Measurements from ENCODE around the gene NAA38. TPM values are rescaled to one million over a fixed set of nuclear protein-coding genes. Genes with fewer than 3 reads are reported as not detected.
"Not testable (repeated sequence)": the region's sequence is repeated elsewhere in the genome, so short reads cannot be mapped to it uniquely, and the experiment has no call there.

Gene NAA38
- total RNA-seq, 1 donor, result 29.7 TPM

DNA sequence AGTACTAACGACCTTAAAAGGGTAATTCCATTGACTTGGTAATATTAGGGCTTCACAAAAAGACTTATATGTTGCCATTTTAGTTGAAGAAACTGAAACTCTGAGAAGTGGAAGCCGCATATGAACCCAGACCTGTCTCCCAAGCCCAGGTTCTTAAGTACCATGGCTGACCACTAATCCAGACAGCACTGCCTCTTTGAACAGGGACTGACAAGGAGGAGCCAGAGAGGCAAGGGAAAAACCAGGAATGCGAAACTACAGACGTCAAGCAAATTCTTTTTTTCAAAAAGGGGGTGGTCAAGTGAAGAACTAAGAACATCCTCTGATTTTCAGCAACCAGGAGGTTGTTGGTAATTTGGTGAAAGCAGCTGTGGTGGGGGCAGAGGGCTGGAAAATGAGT lies 15.7 kb upstream of the NAA38 start:
- TF ChIP-seq, protein P1, sequence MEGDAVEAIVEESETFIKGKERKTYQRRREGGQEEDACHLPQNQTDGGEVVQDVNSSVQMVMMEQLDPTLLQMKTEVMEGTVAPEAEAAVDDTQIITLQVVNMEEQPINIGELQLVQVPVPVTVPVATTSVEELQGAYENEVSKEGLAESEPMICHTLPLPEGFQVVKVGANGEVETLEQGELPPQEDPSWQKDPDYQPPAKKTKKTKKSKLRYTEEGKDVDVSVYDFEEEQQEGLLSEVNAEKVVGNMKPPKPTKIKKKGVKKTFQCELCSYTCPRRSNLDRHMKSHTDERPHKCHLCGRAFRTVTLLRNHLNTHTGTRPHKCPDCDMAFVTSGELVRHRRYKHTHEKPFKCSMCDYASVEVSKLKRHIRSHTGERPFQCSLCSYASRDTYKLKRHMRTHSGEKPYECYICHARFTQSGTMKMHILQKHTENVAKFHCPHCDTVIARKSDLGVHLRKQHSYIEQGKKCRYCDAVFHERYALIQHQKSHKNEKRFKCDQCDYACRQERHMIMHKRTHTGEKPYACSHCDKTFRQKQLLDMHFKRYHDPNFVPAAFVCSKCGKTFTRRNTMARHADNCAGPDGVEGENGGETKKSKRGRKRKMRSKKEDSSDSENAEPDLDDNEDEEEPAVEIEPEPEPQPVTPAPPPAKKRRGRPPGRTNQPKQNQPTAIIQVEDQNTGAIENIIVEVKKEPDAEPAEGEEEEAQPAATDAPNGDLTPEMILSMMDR (IDR thresholded peaks at IDR 0.05; ENCODE audit: extremely low read depth, low read depth, low read length), result no peak

GRCh38 chr17:7867881-7868329 lies 10.5 kb upstream of the NAA38 start:
- Histone ChIP-seq H3K9me3 (ENCODE audit: low read depth, low read length) (no peaks in the 10 kb centered on the region), H3K79me2 (ENCODE audit: insufficient read depth, low read length) (peaks cover 6% of the 10 kb centered on the region), H4K20me1 (ENCODE audit: insufficient read depth, low read length) (peaks cover under 1% of the 10 kb centered on the region), H3K4me2 (ENCODE audit: insufficient read depth, low read length) (no peak overlapping the region), H3K4me1 (ENCODE audit: insufficient read depth, low read length) (no peaks in the 10 kb centered on the region), H3K27me3 (ENCODE audit: insufficient read depth, low read length) (no peaks in the 10 kb centered on the region), H3K4me3 (ENCODE audit: insufficient read depth, low read length) (no peak overlapping the region), H2AFZ (ENCODE audit: low read length) (no peak overlapping the region), H3K36me3 (ENCODE audit: insufficient read depth, low read length) (peaks cover 8% of the 10 kb centered on the region), H3K27ac (ENCODE audit: low read depth, low read length) (no peak overlapping the region)
- TF ChIP-seq, protein P1 (IDR thresholded peaks at IDR 0.05; ENCODE audit: extremely low read depth, low read depth, low read length), result no peak
- no peak for DNase-seq (ENCODE audit: insufficient read length, low spot score, missing footprints)

More for the DNA sequence above, 15.7 kb upstream of the NAA38 start:
- no peak overlapping the region for H3K4me3 ChIP-seq (ENCODE audit: insufficient read depth, low read length)
- no peaks in the 10 kb centered on the region for H3K4me1 ChIP-seq (ENCODE audit: insufficient read depth, low read length)
- H3K27ac ChIP-seq (ENCODE audit: low read depth, low read length), result no peak overlapping the region
- no peak for DNase-seq (ENCODE audit: insufficient read length, low spot score, missing footprints)
- no peaks in the 10 kb centered on the region for H3K79me2 ChIP-seq (ENCODE audit: insufficient read depth, low read length)
- no peaks in the 10 kb centered on the region for H3K27me3 ChIP-seq (ENCODE audit: insufficient read depth, low read length)
- no peak overlapping the region for H3K4me2 ChIP-seq (ENCODE audit: insufficient read depth, low read length)
- H2AFZ ChIP-seq (ENCODE audit: low read length), result no peak overlapping the region
- no peaks in the 10 kb centered on the region for H4K20me1 ChIP-seq (ENCODE audit: insufficient read depth, low read length)
- H3K9me3 ChIP-seq (ENCODE audit: low read depth, low read length), result no peaks in the 10 kb centered on the region
- peaks cover 9% of the 10 kb centered on the region for H3K36me3 ChIP-seq (ENCODE audit: insufficient read depth, low read length)

GRCh38 chr17:7864995-7865650 lies 7.8 kb upstream of the NAA38 start:
- Histone ChIP-seq H3K27ac (ENCODE audit: low read depth, low read length) (no peak overlapping the region), H3K4me2 (ENCODE audit: insufficient read depth, low read length) (no peak overlapping the region), H3K4me3 (ENCODE audit: insufficient read depth, low read length) (no peak overlapping the region), H3K79me2 (ENCODE audit: insufficient read depth, low read length) (peaks cover 11% of the 10 kb centered on the region), H2AFZ (ENCODE audit: low read length) (no peak overlapping the region), H3K9me3 (ENCODE audit: low read depth, low read length) (no peaks in the 10 kb centered on the region), H3K27me3 (ENCODE audit: insufficient read depth, low read length) (no peaks in the 10 kb centered on the region), H3K4me1 (ENCODE audit: insufficient read depth, low read length) (no peaks in the 10 kb centered on the region), H3K36me3 (ENCODE audit: insufficient read depth, low read length) (peaks cover 11% of the 10 kb centered on the region), H4K20me1 (ENCODE audit: insufficient read depth, low read length) (peaks cover 3% of the 10 kb centered on the region)
- TF ChIP-seq, protein P1 (IDR thresholded peaks at IDR 0.05; ENCODE audit: extremely low read depth, low read depth, low read length), result no peak
- DNase-seq (ENCODE audit: insufficient read length, low spot score, missing footprints), result no peak

DNA sequence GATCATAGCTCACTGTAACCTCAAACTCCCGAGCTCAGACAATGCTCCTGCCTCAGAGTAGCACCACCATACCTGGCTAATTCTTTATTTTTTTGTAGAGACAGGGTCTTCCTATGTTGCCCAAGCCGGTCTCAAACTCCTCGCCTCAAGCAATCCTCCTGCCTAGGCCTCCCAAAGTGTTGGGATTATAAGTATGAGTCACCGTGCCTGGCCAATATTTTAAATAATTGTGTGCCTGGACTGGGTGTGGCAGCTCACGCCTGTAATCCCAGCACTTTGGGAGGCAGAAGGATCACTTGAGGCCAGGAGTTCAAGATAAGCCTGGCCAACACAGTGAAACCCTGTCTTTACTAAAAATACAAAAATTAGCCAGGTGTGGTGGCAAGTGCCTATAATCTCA lies 7.0 kb upstream of the NAA38 start:
- not testable (repeated sequence) for H2AFZ ChIP-seq (ENCODE audit: low read length); H3K27ac ChIP-seq (ENCODE audit: low read depth, low read length); H4K20me1 ChIP-seq (ENCODE audit: insufficient read depth, low read length); H3K4me1 ChIP-seq (ENCODE audit: insufficient read depth, low read length); H3K27me3 ChIP-seq (ENCODE audit: insufficient read depth, low read length); H3K9me3 ChIP-seq (ENCODE audit: low read depth, low read length); DNase-seq (ENCODE audit: insufficient read length, low spot score, missing footprints); H3K4me3 ChIP-seq (ENCODE audit: insufficient read depth, low read length); H3K4me2 ChIP-seq (ENCODE audit: insufficient read depth, low read length)
- Histone ChIP-seq H3K36me3 (ENCODE audit: insufficient read depth, low read length) (peaks cover 15% of the 10 kb centered on the region), H3K79me2 (ENCODE audit: insufficient read depth, low read length) (peaks cover 16% of the 10 kb centered on the region)
